HL-60/S4 treated with retinoic acid at 250 ng/mL for 4 days and 3 days (cell line): ENCODE measurements around the gene KRT78.
"Not testable (repeated sequence)": the region's sequence is repeated elsewhere in the genome, so short reads cannot be mapped to it uniquely, and the experiment has no call there.

Experiments
- in situ Hi-C: fragments of 300-500 bp; cut with MboI; formaldehyde crosslinking; loops from 2 replicates; pipeline ENCODE4 v1.7.0; 2022; ENCODE audit warnings: low sequenced_read_pairs

KRT78 gene

DNA sequence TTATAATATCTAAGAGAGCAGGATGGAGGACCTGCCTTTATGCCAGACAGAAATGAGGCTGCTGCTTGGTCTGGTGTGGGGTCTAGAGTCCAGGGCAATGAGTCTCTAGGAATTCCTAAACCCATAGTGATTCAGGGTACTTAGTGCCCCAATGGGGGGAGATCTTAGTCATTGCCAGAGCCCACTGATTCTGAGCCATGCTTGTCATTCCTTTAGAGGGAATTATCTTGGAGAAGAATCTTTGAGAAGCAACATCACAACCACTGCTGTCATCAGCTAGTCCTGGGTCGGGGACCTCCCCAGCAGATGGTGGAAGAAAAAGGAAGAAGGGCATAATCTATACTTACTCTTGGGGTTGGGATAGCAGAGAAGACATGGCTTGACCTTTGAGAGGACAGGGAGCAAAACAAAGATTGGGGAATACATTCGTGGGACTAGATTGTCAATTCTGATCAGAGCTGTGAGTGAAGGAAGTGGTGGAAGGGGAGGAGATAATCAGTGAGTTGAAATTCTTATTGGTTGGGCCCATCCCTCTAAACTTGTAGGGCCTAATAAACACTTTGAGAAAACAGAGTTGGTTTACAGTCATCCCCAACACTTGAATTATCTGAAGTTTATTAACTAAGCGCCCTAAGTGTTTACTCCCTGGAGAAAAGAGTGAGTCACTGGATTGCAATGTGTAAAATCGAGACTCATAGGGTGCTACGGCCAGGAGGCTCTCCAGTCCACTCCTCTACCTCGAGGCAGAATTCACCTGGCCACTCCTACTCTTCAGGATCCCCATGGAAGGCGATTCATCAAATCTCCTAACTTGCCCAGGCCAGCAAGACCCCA lies 49.9 kb downstream of the KRT78 start:
- in situ Hi-C loops: no loop called here

- in situ Hi-C loops: no loop called here
Measured at GRCh38 chr12:52798003-52798670, 50.7 kb downstream of the KRT78 start.

- in situ Hi-C loops: no loop called here
Measured at GRCh38 chr12:52797529-52797894, 51.3 kb downstream of the KRT78 start.

GRCh38 chr12:52796839-52797528 lies 51.8 kb downstream of the KRT78 start:
- in situ Hi-C loops: no loop called here

DNA sequence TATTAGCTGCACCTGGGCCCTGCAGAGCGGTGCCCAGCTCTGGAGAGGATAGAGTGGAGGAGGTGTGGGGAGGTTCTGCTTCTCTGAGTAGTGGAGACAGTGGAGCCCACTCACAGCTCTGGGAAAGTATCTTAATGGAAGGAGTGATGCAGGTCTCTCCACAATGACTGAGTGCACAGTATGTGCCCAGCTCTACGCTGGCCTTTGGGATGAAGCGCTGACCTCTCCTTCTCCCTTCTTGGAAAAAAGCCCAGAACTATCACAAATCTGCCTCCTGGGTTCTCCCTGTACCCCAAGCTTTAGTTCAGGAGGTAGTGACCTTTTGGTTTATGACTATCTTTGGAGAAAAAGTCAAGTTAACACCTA lies 52.4 kb downstream of the KRT78 start:
- in situ Hi-C loops: no loop called here

DNA sequence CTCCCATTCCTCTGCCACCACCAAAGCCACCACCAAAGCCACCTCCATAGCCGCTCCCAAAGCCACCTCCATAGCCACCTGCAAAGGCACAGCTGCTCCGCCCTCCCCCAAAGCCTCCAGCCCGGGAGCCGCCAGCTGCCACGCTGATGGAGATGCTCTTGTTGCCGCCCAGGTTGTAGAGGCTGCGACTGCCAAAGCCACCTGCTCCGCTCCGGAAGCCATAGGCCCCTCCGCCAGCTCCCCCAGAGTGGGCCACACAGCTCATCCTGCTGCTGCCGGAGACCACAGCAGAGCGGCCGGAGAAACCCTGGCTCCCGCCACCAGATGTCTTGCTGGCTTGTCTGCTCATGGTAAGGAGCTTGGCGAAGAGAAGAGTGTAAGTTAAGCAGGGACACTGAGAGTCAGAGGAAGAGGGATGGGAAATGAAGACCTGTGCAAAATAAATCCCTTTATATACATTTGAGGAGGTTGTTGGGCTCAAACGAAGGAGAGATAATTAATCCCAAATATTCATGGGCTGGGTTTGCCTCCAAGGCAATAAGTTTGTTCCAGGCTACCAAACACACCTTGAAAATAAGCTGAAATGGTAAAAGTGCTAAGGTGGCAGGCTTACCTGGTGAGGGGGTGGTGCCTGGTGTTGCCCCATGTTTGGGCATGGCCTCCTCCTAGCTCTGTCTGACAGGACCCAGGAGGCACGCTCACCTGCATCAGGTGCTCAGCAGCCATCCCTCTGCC lies 52.9 kb downstream of the KRT78 start, which contains the start of gene KRT3:
Gene KRT3, minus strand, starts transcription at position 424 of the 735 bp plus-strand sequence. Its CDS starts 75 bp downstream, at position 349.
- in situ Hi-C loops: no loop called here

- in situ Hi-C loops: not testable (repeated sequence)
Measured at GRCh38 chr12:52795332-52795674, 53.5 kb downstream of the KRT78 start.

GRCh38 chr12:52794479-52795331 lies 54.1 kb downstream of the KRT78 start:
- in situ Hi-C loops: no loop called here

DNA sequence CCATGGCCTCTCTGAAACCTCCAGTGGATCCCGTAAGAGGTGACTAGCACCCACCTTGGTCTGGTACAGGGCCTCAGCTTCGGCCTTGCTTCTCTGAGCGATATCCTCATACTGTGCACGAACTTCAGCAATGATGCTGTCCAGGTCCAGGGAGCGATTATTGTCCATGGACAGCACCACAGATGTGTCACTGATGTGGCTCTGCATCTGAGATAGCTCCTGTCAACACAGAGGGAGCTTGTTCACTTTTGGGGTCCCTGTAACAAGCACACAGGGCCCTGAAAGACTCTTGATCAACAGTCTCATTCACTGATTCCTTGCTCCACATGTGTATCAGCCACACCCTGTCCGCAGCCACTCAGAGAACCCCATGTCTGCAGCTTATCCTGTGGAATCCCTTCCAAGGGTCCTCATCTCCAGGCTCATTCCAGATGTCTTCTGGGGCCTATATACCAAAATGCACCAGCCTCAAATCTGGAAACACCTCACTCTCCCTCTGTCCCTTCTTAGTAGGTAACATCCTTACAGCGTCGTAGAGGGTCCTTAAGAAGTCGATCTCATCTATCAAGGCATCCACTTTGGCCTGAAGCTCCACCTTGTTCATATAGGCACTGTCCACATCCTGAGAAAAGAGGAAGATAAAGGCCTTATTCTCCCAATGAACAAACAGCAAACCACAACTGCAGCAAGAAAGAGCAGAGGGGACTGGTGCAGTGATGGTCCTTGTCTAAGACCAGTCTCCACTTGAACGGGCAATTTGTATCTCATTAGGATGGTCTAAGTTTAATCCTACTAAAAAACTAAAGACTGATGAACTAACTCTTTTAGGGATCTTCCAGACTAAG lies 56.4 kb downstream of the KRT78 start:
- in situ Hi-C loops: no loop called here

GRCh38 chr12:52791271-52792184 lies 57.3 kb downstream of the KRT78 start:
- in situ Hi-C loops: no loop called here

GRCh38 chr12:52790427-52791270 lies 58.1 kb downstream of the KRT78 start:
- in situ Hi-C loops: no loop called here

DNA sequence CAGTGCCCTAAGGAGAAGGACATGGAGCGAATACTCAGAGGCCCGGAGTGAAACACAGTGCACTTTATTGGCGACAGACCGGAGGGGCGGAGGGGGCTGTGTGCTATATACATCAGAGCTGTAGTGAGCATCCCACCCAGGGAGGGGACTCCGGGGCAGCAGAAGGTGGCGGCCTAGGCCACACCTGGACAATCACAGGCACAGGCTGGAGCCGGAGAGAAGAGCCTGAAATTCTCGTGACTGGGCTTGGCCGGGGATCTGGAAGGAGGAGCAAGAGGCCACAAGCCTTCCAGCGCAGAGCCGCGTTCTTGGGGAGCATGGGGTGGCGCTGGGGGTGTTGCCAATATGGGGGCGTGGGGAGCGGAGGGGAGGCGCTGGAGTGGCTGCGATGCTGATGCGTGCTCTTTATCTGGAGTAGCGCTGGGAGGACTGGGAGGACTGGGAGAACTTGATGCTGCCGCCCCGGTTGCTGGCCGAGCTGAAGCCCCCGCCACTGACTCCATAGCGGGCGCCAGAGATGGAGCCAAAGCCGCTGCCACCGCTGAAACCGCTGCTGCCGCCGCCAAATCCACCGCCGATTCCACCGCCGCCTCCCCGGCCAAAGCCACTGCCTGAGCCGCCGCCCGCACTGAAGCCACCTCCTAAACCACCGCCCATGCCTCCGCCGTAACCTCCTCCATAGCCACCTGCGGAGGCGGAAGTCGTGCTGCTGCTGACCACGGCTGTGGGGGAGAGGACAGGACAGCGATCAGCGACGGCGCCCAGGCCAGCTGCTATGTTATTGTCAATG lies 59.0 kb downstream of the KRT78 start:
- in situ Hi-C loops: no loop called here

DNA sequence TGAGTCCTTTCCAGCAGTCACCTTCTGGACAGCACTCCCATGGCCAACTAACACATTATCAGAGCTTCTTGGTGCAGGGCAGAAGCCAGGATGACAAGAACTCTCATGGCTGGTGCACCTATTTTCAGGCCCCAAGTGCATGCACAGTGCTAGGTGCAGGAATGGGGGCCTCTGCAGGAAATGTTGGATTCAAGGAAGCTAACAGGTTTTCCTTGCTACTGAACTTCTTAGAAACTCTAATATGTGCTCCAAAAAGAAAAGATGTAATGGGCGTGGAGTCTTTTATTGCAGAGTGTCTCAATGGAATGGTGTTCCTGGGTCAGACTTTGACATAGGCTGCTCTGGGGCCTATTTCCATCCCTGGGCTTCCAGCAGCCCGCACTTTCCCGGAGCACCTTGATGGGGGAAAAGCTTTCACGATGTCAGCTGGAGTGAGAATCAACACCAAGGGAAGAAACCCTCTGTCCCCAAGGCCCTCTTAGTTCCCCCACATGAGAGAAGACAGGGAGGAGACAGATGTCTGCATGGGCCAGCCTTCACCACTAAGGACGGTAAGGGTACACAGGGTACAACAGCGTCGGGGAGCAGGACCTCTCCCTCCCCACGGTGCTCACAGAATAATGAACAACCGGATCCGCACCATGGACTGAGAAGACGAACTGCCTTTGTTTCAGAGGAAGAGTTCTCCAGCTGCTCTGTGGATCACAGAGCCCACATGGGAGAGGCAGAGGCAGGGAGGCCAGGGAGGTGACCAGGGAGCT lies 59.7 kb downstream of the KRT78 start:
- in situ Hi-C loops: no loop called here

DNA sequence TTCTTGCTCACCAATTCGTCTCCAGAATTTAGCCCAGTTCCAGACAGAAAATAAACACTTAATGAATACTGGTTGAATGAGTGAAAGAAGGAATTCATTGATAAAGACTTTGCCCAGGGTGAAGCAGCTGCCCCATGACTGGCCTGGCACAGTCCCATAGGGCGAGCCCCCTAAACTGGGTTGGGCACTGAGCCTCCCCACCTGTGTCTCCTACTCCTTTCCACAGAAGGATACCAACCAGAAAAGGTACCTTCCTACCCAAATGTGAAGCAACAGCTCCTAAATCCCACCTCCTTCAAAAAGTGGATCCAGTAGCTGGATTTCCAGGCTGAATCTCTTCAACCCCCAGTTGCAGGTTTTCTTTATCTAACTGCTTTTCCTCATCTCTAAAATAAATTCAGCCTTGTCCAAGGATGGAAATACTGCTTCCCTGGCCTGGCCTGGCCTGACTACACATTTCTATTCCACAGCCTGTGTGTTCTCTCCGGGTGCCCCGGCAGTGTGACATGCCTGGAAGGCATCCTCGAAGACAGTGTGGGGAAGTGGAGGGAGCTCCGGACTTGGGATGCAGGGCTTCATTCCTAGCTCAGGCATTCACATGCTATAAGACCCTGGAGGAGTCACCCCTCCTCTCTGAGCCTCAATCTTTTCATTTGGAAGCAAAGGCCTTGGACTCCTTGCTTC lies 60.5 kb downstream of the KRT78 start:
- in situ Hi-C loops: no loop called here
